Stimulated activated CD4-positive, alpha-beta T cell treated with anti-CD3 and anti-CD28 coated beads, Interleukin-1b, Interleukin-23, amount 100 ng/mL, for 48 hours (primary cell): ENCODE measurements around the gene MCAM.

ENCODE experiments used
- DNase-seq: peaks from one replicate; pipeline ENCODE4 v3.0.0-alpha.2; 2020

Gene MCAM, protein sequence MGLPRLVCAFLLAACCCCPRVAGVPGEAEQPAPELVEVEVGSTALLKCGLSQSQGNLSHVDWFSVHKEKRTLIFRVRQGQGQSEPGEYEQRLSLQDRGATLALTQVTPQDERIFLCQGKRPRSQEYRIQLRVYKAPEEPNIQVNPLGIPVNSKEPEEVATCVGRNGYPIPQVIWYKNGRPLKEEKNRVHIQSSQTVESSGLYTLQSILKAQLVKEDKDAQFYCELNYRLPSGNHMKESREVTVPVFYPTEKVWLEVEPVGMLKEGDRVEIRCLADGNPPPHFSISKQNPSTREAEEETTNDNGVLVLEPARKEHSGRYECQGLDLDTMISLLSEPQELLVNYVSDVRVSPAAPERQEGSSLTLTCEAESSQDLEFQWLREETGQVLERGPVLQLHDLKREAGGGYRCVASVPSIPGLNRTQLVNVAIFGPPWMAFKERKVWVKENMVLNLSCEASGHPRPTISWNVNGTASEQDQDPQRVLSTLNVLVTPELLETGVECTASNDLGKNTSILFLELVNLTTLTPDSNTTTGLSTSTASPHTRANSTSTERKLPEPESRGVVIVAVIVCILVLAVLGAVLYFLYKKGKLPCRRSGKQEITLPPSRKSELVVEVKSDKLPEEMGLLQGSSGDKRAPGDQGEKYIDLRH

DNA sequence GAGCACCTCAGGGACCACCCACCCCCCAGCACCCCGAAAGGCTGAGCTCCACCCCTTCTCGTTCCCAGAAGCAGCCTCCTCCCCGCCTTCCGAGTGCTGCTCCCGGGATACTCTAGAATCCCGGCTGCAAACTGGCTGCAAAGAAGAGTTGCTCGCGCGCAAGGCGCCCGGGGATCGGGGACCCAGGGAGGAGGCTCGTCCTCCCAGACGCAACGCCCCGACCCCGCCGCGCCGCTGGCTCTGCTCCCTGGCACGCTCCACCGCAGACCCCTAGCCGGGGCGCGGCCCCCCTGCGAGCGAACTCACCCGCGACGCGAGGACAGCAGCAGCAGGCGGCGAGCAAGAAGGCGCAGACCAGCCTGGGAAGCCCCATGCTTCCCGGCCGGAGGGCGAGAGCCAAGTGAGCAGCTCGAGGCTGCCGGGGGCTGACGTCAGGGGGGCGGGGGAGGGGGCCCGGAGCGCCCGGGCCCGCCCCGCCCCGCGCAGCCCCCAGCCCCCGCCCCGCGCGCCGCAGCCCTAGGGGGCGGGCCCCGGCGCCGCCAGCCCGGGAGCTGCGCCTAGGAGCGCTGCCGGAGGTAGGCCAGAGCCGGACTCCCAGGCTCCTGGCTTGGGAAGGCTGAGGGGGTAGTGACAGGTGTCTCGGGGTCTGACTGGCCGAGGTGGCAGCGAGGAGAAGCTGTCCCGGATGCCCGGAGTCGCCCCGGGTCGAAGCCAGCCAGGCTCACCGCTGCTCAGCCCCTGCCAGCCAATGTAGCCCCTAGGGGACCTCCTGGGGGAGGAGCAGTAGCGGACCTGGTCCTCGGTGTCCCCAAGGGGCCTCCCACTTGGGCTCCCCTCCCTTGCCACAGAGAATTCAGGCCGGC lies at the start of gene MCAM:
Gene MCAM (minus strand): TSS at position 402 of the 863 bp plus-strand sequence. CDS start 29 bp downstream, at position 373.
- DNase-seq: no peak

DNA sequence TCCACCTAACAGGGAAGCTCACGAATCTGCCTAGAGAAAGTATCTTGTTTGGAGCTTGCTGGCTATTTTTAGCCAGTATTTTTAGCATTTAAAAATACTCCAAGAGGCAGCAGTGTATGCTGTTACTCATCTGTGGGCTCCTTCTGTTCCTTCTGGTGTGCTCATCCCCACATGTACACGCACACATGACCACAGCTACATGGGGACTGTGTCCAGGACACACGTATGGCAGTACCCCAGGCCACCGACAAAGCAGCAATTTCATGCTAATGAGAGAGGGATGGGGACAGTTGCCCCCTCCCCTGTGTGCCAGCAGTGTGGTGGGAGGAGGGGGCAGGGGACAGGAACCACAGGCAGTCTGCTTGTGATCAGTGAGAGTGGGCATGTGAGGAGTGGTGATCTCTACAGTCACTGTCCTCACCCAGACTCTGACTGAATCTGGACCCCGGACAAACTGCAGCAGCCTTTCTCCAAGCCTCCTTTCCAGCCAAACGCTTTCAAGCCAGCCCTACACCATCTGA lies 48.2 kb upstream of the MCAM start:
- DNase-seq: no peak

DNA sequence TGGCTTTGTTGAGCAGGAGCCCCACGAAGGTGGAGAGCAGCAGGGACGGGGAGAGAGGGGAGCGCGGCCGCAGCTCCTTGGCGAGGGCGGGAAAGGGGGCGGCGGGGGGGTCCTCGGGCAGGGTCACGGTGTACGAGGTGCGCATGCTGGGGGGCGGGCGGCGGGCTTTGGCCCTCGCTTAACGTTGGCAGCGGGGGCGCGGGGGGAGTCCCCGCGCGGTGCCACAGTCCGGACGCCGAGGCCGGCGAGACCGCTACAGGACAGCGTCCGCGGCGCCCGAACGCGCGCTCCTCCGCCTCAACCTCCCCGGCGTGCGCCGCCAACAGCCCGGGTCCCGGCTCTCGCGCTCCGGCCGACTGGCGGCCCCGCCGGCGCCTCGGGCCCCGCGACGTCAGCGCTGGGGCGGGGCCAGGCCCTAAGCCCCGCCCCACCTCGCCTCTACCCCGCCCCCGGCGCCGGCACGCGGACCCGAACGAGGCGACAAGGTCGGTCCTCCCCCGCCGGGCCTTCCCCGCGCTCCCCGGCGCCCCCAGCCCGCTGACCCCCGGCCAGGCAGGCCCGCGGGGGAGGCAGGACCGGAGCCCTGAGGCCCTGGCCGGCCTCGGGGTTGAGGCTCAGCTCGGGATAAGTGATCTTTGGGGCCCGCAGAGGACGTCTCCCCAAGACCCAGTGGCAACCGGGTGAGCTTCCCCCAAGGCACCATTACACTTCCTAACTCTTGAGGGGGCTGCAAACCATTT lies 47.1 kb upstream of the MCAM start:
- peak; percentile 44 for DNase-seq

DNA sequence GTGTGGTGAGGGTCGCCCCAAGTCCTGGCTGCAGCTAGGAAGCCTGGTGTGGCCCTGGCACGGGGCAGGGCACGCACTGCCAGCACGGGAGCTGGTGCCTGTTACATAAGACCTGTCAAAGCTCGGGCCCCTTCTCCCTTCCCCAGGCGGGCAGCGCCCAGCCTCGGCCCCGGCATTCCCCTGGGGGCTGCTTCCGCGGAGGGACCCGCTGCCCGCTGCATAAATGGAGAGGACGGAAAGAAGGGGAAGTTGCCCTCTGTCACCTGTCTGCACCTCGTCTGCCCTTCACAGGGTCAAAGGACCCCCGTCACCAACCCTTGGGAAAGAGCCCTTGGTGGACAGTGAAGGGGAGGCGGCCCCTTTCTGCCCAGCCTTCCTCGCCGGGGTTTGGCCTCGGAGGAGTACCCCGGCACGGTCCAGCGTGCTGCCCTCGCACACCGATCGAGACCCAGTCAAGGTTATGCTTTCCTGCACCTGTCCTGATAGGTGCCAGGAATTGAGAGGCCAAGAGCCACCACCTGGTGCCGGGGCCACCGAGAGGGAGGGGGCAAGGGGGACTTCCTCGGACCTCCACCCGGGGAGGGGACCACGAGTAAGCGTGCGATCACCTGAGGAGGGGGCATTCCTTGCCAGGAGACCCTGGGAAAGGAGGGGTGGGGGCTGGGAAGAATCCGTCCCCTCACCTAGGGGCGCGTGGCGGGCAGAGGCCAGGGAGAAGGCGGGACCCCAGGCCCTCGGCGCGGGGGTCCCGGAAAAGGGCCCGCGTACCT lies 46.3 kb upstream of the MCAM start:
- no peak for DNase-seq

DNA sequence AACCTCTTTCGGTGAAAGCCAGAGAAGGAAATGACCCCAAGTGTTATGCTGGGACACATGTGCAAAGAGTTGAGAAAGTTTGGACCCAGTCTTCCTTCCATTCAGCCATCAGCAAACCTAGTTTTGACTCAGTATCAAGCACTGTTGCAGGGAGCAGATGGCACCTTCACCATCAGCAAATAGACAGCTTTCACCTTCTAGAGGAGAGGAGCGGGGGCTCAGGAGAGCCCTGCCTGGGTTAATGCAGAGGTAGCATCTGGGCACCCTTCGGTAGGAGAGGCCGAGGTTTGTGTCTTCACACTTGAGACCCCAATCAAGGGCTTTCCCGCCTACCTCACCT lies 45.8 kb upstream of the MCAM start:
- DNase-seq: no peak

DNA sequence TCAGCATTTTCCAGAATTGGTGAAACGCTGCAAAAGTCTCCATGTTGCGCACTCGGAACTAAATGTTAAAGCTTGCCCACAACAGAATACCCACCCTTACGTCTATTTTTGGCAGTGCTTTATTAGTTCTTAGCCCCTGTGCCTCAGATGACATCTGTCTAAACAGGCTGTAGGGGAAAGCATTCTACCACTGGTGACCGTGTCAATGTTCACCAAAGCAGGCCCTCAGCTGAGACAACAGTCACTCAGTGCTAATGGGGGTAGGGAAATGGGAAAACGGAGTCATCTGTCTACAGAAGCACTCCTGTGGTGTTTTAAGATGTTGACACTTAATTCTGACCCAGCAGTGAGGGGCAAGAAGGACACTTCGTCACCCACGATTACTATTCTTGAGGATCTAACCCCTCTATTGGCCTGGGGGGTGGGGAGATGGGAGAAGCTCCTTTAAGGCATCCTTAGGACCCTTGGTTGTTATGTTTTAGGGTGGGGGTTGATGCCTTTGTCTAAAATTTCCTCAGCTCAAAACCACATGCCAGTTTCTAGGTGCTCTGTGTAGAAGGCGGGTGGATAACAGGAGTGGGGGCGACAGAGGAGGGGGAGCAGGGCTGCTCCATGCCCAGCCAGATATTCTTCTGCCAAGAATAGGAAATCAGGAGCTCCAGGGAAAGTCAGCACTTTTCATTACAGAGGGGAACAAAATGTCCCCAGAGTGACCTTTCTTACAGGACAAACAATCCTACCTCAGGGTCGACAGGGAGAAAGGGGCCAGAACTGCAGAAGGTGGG lies 45.2 kb upstream of the MCAM start:
- no peak for DNase-seq

DNA sequence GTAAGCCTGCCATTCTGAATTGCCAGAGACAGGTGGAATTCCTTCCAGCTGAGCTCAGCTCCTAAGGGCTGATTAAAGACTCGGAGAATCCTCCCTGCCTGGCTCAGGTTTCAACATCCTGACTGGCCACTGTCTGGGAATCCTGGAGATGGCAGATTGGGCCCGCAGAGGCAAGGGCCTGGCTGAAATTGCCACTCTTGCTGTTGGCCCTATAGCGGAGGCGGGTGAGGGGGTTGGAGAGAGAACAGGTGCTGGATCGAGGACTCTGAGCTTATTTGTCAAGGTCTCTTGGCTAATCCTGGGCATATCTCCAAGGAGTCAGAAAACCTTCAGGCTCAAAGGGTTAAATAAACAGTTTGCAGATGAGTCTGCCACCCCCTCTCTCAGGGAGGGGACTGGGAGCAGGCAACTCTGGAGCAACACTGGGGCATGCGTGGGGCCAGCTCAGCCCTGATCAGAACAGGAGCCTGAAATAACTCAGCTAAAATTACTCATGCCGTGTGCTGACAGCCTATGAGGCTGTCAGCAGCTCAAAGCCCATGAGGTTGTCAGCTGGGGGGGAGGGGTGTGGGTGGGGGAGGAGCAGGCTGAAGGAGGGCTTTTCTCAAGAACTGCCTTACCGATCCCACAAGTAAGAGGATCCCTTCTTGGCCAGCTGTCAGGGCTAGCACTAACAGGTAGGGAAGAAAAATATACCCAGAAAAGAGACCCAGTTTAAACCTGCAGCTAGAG lies 44.3 kb upstream of the MCAM start:
- DNase-seq: peak; percentile 86

DNA sequence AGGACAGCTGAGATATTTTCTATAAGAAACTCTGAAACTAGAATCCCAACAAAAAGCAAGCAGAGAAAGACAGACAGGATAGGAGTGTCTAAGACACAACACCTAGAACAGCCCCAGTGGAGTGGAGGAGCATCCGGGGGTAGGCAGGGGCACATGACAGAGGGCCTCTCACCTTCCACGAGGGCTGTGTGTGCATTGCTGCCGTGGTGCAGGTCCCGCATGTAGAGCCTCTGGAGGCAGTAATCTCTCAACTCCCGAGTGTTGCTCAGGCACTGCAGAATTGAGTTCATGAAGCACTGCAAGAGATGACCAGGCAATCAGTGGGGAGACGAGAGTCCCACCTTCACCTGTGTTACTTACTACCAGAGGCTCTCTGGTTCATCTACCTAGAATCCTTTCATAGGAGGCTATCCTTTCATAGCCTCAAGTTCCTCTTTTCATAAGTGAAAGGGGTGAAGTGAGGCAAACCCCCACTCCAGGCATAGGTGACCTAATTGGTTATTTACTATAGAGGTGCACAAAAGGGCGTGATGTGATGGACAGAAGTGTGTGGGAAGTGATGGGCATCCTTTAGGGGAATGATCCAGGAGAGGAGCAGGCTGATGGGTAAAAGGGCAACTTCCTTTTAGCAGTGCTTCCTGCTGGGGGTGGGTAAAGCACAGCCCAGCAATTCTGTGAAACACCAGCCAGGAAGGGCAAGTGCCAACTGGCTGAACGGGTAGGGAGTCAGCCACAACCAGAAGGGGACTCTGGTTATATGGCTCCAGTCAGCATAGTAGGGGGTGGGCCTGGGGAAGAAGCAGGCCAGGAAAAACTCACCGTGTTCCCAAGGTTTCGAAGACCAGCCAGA lies 42.7 kb upstream of the MCAM start:
- no peak for DNase-seq

DNA sequence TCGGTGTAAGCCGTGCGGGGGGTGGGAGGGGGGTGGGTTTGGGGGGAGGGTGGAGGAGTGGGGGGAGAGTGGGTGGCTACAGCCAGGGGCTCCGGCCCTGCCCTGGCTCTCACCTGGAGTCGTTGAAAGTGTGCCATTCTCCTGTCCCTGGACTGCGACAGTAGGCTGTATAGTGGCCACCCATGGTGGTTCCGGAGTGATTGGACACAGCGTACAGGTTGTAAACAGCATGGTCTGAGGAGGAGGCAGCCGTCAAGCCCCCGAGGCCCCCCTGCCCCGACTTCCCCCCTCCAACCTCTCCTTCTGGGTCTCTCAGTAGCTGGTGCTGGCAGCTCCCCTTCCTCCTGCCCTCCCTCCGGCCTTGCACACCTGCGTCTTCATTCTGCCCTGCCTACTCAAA lies 40.1 kb upstream of the MCAM start:
- no peak for DNase-seq

DNA sequence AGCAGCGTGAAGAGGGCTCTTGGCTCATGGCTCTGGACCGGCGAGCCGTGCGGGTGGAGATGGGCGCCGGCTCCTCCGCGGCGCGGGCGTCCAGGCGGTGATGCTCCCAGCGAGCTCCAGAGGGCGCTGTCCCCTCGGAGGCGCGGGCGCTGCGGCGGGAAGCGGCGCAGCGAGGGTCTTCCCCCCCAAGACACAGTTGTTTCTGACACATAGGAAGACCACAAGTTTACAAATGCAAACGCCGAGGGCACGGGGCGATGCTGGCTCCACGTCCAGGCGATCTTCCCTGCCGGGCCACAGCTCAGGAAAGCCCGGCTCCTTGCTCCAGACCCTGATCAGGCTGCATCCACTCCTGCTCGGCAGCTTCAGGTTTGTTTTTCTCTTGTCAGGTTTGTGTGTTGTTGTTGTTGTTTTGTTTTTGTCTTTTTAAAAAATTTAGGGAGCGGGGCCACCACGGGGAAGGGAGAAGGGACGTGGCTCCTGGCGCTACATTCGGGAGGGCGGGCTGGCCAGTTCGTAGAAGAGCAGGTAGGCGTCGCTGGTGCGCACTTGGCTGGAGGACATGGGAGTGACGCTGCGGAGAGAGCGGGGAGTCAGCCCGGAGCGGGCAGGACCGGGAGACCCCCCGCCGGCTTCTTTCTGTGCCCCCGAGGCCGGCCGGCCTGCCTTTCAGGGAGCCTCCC lies 39.6 kb upstream of the MCAM start:
- peak; percentile 69 for DNase-seq

DNA sequence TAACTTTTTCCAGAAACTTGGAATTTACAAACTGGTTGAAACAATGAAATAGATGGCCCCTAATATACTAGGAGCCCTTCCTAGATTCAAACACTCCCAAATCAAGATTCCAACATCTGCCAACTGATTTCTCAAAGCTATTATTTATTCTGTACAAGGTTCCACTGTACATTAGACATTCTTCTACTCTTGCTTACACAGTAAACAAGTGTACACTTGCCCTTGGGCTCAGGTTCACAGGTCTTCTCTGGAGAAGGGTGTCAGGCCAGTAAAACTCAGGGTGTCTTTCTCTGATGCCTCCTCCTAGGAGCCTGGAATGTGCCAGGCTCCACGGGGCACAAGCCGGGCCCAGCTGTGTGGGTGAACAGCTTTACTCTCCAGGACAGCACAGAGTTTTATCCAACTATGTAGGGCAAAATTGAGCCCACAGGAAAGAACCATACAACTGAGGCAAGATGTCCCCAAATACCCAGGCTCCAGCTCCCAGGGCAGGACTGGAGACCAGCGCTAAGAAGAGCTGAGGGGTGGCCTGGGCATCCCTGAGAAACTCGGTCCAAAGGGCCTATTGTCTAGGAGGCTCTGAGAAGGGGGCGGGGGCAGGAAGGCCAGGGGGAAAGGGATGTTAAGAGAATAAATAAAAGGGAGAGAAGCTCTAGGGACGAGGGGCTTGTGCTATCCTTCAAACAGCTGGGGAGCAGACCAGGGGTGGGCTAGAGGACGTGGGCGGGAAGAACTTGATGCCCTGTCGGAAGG lies 38.3 kb upstream of the MCAM start:
- DNase-seq: no peak

DNA sequence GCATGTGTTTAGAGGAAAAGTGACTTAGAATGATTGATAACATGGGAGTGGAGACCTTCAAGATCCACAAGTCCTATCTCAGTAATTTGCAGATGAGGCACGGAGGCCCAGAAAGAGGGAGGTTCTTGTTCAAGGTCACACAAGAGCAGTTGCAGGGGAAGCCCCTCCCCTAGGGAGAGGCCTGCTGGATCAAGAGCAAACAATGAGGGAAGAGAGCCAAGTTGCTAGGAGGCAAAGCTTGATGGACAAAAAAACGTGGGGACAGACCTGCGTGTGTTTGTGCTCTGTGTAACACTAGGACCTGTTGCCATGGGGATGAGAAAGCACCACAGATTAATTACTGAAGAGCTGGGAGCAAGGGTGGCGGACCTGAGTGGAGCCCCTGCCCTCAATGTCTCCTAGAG lies 35.9 kb upstream of the MCAM start:
- DNase-seq: no peak

DNA sequence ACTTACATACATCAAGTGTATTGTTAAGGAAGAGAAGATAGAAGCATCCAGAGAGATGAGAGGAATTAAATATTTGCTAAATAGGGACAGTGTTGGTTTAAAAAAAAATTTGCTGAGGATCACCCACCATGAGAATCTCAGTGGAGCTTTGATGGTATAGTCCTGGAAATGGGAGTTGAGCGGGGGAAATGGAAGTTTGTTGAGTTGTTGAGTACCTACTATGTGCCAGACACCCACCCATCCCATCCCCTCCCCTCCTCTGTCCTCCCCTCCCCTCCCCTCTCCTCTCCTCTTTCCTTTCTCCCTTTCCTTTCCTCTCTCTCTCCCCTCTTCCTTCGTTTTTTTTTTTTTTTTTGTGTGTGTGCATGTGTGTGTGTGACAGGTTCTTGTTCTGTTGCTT lies 34.3 kb upstream of the MCAM start:
- no peak for DNase-seq

DNA sequence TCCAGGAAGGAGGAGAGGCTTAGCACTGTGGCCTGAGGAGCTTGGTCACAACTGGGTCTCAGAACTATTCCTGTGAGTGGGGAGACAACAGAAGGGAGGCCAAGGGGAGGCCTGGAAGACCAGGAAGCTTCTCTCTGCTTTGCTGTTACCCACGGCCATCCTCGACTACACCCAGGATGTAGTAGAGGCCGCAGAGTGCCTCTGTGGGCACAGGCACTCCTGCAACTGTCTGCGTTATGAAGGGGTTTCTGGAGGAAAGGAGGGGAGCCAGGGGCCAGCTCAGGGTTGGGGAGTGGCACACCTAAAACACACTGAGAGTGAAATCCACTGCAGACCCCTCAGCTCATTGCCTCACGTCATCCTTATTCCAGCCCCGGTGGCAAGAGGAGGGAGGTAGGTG lies 33.4 kb upstream of the MCAM start:
- DNase-seq: no peak

DNA sequence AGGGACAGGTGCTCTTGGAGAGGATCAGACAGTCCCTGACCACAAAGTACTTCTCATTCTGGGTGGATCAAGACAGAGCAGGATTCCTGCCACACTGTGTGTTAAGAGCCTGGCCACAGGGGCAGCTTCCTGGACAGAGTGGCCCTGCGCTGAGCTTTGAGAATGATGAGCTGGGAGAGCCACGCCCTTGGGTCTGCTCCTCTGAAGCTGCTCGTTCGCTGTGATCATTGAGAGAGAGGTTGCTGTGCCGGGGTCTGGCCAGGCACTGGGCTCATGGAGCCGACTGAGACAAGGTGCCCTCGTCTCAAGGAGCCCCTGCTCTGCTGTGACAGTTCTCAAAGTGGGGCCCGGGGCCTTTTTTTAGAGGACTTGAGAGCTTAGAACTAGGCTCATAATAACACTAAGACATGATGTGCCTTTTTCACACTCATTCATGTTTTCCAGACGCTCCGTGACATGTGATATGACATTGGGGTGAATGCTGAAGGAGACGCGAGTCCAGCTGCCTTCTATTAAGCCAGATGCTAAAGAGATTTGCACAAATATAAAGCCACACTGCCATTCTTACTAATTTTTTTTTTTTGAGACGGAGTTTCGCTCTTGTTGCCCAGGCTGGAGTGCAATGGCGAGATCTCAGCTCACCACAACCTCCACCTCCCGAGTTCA lies 31.1 kb upstream of the MCAM start:
- DNase-seq: no peak

DNA sequence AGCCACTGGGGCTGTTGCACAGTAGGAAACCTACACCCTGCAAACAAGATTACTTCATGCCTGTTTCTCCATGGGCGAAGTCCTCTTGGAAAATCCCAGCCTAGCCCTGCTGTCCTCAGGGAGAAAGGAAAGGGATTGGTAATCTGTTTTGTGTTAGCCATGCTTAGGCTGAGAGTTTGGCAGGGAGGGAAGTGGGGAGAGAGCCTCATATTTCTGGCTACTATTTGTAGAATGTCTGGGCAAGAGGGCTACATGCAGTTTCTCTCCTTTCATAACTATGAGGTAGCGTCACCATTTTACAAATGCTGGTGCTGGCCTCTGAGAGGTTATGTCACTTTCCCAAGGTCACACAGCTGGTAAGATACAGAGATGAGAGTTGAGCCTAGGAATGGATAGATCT lies 30.3 kb upstream of the MCAM start:
- no peak for DNase-seq

DNA sequence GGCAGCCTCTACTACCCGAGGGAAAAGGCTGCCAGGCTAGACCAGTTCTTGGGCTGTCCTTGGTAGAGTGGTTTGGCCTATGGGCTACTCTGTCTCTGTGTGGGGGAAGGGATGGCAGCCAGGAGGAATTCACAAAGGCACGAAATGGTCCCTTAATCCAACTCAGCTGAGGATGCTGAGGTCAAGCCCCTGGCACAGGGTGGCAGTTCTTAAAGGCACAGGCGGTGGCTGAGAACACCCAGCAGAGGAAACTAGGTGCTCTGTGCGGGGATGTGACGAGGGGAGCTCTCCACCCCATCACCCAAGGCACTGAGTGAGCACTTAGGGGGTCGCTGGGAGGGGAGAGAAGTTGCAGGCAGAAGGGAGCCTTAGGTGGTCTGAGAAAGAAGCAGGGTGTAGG lies 29.7 kb upstream of the MCAM start, which contains the start of gene MFRP:
Gene MFRP (minus strand): TSS at position 101 of the 400 bp plus-strand sequence. CDS start 192 bp downstream, outside the sequence.
- DNase-seq: no peak
